Measurements from ENCODE around the gene PPP6R2.

DNA sequence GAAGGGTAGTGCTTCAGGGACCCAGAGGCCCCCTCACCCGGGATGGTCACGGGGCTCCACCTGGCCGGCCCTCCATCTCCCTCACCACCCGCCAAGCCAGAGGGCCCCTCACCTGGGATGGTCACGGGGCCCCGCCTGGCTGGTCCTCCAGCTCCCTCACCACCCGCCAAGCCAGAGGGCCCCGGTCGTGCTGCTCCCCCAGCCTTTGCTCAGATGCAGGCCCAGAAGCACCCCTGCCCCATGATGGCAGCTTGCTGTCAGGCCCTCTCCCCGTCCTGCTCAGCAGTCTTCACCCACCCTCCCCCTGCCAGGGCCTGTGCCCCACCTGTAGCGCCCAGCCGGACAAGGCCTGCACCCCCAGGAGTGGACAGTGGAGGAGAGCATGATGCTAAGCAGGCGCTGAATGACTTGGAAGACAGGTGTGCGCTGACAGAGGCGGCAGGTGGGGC lies 23.6 kb upstream of the PPP6R2 start:
- TF ChIP-seq, protein P1, sequence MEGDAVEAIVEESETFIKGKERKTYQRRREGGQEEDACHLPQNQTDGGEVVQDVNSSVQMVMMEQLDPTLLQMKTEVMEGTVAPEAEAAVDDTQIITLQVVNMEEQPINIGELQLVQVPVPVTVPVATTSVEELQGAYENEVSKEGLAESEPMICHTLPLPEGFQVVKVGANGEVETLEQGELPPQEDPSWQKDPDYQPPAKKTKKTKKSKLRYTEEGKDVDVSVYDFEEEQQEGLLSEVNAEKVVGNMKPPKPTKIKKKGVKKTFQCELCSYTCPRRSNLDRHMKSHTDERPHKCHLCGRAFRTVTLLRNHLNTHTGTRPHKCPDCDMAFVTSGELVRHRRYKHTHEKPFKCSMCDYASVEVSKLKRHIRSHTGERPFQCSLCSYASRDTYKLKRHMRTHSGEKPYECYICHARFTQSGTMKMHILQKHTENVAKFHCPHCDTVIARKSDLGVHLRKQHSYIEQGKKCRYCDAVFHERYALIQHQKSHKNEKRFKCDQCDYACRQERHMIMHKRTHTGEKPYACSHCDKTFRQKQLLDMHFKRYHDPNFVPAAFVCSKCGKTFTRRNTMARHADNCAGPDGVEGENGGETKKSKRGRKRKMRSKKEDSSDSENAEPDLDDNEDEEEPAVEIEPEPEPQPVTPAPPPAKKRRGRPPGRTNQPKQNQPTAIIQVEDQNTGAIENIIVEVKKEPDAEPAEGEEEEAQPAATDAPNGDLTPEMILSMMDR (IDR thresholded peaks at IDR 0.05), result no peak
- no peak for TF ChIP-seq POLR2A (IDR thresholded peaks at IDR 0.05)
